CD14-positive monocyte (primary cell): Measurements from ENCODE around the gene GP9. TPM values are rescaled to one million over a fixed set of nuclear protein-coding genes. Genes with fewer than 3 reads are reported as not detected.

Source experiments
- DNase-seq, 3 donors: peaks; one replicate each; pipeline ENCODE4 v3.0.0-alpha.2; 2011 to 2022
- H2AFZ ChIP-seq: 2 replicates; pipeline ENCODE4 v1.6.0; 2012; ENCODE audit warnings: mild to moderate bottlenecking, low read depth, low read length, inconsistent platforms; ENCODE audit not compliant: insufficient read depth, poor library complexity, severe bottlenecking
- H3K27ac ChIP-seq, 2 donors: 1 replicate in 1 of 2; 2 replicates in 1 of 2; pipeline ENCODE4 v1.5.1; 2012 to 2013; ENCODE audit warnings: low read length in 2 of 2, control low read depth in 1 of 2, inconsistent platforms in 1 of 2, low read depth in 1 of 2, mild to moderate bottlenecking in 1 of 2
- H3K27me3 ChIP-seq, 2 donors: one replicate each; pipeline versions ENCODE4 v1.6.0 to v1.6.1; 2011 to 2013; ENCODE audit warnings: low read length in 2 of 2; ENCODE audit not compliant: control insufficient read depth in 2 of 2, insufficient read depth in 2 of 2
- H3K36me3 ChIP-seq, 2 donors: replicated peaks in 1 of 2; 1 replicate in 1 of 2; 2 replicates in 1 of 2; pipeline versions ENCODE4 v1.5.1 to v1.6.1; 2012 to 2013; ENCODE audit warnings: low read length in 2 of 2, control low read depth in 1 of 2, inconsistent platforms in 1 of 2, mild to moderate bottlenecking in 1 of 2; ENCODE audit not compliant: insufficient read depth in 2 of 2, control insufficient read depth in 1 of 2
- H3K4me1 ChIP-seq, 2 donors: 1 replicate in 1 of 2; 2 replicates in 1 of 2; pipeline versions ENCODE4 v1.5.1 to v1.6.1; 2012 to 2013; ENCODE audit warnings: low read length in 2 of 2, control low read depth in 1 of 2, inconsistent platforms in 1 of 2, mild to moderate bottlenecking in 1 of 2, moderate library complexity in 1 of 2; ENCODE audit not compliant: insufficient read depth in 2 of 2, control insufficient read depth in 1 of 2
- H3K4me2 ChIP-seq: replicated peaks from 2 replicates; pipeline ENCODE3; 2012; ENCODE audit warnings: low read length, moderate library complexity, mild to moderate bottlenecking; ENCODE audit not compliant: poor library complexity, severe bottlenecking; ENCODE audit errors: extremely low read depth
- H3K4me3 ChIP-seq, 3 experiments: fragments of 200-600 bp in 1 of 3; sonication (generic) in 1 of 3; replicated peaks in 1 of 3; 1 replicate in 2 of 3; 2 replicates in 1 of 3; pipeline ENCODE4 v1.5.1; 2011 to 2013; ENCODE audit warnings: low read length in 3 of 3, mild to moderate bottlenecking in 3 of 3, control low read depth in 2 of 3, low read depth in 2 of 3, inconsistent platforms in 1 of 3, moderate library complexity in 1 of 3
- H3K79me2 ChIP-seq: 2 replicates; pipeline ENCODE4 v1.6.0; 2012; ENCODE audit warnings: mild to moderate bottlenecking, control low read depth, inconsistent platforms, low read length, moderate library complexity; ENCODE audit not compliant: insufficient read depth
- H3K9ac ChIP-seq: 2 replicates; pipeline ENCODE4 v1.6.0; 2017; ENCODE audit warnings: low read length, mild to moderate bottlenecking; ENCODE audit not compliant: insufficient read depth, poor library complexity, severe bottlenecking
- H3K9me3 ChIP-seq, 2 donors: replicated peaks in 1 of 2; 1 replicate in 1 of 2; 2 replicates in 1 of 2; pipeline versions ENCODE4 v1.5.1 to v1.6.1; 2012 to 2013; ENCODE audit warnings: low read length in 2 of 2, control low read depth in 1 of 2; ENCODE audit not compliant: control insufficient read depth in 1 of 2, insufficient read depth in 1 of 2
- H4K20me1 ChIP-seq: 2 replicates; pipeline ENCODE4 v1.6.0; 2012; ENCODE audit warnings: mild to moderate bottlenecking, low read length, control low read depth, moderate library complexity; ENCODE audit not compliant: insufficient read depth
- H3K27ac Mint-ChIP-seq, 7 donors: one replicate each; pipeline ENCODE4 v1.8.0; 2020; ENCODE audit warnings: mild to moderate bottlenecking in 7 of 7, mixed read lengths in 7 of 7, moderate library complexity in 6 of 7, inconsistent platforms in 2 of 7
- H3K27me3 Mint-ChIP-seq, 3 donors: one replicate each; pipeline ENCODE4 v1.8.0; 2021 to 2022; ENCODE audit warnings: low read depth in 3 of 3, mild to moderate bottlenecking in 3 of 3, mixed read lengths in 3 of 3, moderate library complexity in 3 of 3, inconsistent platforms in 1 of 3
- H3K36me3 Mint-ChIP-seq, 2 donors: one replicate each; pipeline ENCODE4 v1.8.0; 2020; ENCODE audit warnings: mixed read lengths in 2 of 2, inconsistent platforms in 1 of 2, mild to moderate bottlenecking in 1 of 2
- H3K4me1 Mint-ChIP-seq: one replicate; pipeline ENCODE4 v1.8.0; 2020; ENCODE audit warnings: mild to moderate bottlenecking, mixed read lengths
- H3K4me3 Mint-ChIP-seq, 2 donors: one replicate each; pipeline ENCODE4 v1.8.0; 2020; ENCODE audit warnings: mild to moderate bottlenecking in 2 of 2, mixed read lengths in 2 of 2, moderate library complexity in 1 of 2
- H3K9me3 Mint-ChIP-seq, 7 donors: one replicate each; pipeline ENCODE4 v1.8.0; 2020 to 2022; ENCODE audit warnings: mixed read lengths in 7 of 7, mild to moderate bottlenecking in 6 of 7, moderate library complexity in 6 of 7, inconsistent platforms in 2 of 7
- CTCF ChIP-seq: fragments of 200-600 bp; IDR thresholded peaks from one replicate; pipeline ENCODE4 v1.8.0; 2022; ENCODE audit warnings: antibody characterized with exemption, mild to moderate bottlenecking
- WGBS: methylation state at CpG from one replicate; pipeline ENCODE4 v1.1.5; 2013; ENCODE audit warnings: missing lambda C conversion rate; ENCODE audit not compliant: insufficient coverage; 5-methylcytosine and 5-hydroxymethylcytosine counted together
- intact Hi-C, 2 donors: fragments of 100-400 bp; cut with micrococcal nuclease; formaldehyde crosslinking; loops; one replicate each; pipeline versions ENCODE4 v1.15.0 to v1.15.1; 2023
- polyA plus RNA-seq, 3 donors: library from polyadenylated mRNA; depleted of rRNA in 1 of 3; unstranded in 2 of 3; stranded (reverse) in 1 of 3; fragments of 300-500 nt in 2 of 3; fragments of >200 nt in 1 of 3; fragmentation: Illumina TruSeq in 2 of 3; gene quantifications; 1 replicate in 2 of 3; 2 replicates in 1 of 3; pipeline ENCODE4 v1.2.3, GENCODE V29; 2012 to 2021

The GP9 gene
- polyA plus RNA-seq, 3 donors, result 0.74 to 2.7 TPM; not detected in 1

- Mint-ChIP-seq H3K27me3 (peaks cover 0 to 2% (median 0%) of the 10 kb centered on the region in 3 donors), H3K4me3 (no peak overlapping the region), H3K9me3 (no peaks in the 10 kb centered on the region), H3K36me3 (peaks cover 68 to 83% of the 10 kb centered on the region in 2 donors), H3K27ac (no peak overlapping the region), H3K4me1 (peaks cover 2% of the 10 kb centered on the region)
- H3K4me3 ChIP-seq, result no peak overlapping the region
- no peaks in the 10 kb centered on the region for H3K9me3 ChIP-seq
- DNase-seq, result no peak
- no peaks in the 10 kb centered on the region for H3K27me3 ChIP-seq
- peaks cover 43 to 81% of the 10 kb centered on the region in 2 donors for H3K36me3 ChIP-seq
- peaks cover 97% of the 10 kb centered on the region for H4K20me1 ChIP-seq
- no peak for TF ChIP-seq CTCF
- no peak overlapping the region for H2AFZ ChIP-seq
- no peak overlapping the region for H3K4me2 ChIP-seq
- H3K27ac ChIP-seq, result no peak overlapping the region
- no peak overlapping the region for H3K9ac ChIP-seq
- H3K4me1 ChIP-seq, result no peaks in the 10 kb centered on the region
- intact Hi-C loops, result no loop called here
- H3K79me2 ChIP-seq, result peaks cover 45% of the 10 kb centered on the region
- WGBS, result 100% methylated on average over 3 of the region's 4 CpGs
These were observed 45.3 kb downstream of the GP9 start for GRCh38 chr3:129105862-129106261.

GRCh38 chr3:129106320-129106719 is 45.7 kb downstream of the GP9 start:
- intact Hi-C loops, result no loop called here
- H3K27ac ChIP-seq, result no peak overlapping the region
- no peak for DNase-seq
- H3K36me3 ChIP-seq, result peaks cover 44 to 81% of the 10 kb centered on the region in 2 donors
- H3K9me3 Mint-ChIP-seq, result no peaks in the 10 kb centered on the region
- no peaks in the 10 kb centered on the region for H3K9me3 ChIP-seq
- peaks cover 2% of the 10 kb centered on the region for H3K4me1 Mint-ChIP-seq
- H3K4me2 ChIP-seq, result no peak overlapping the region
- H3K4me1 ChIP-seq, result no peaks in the 10 kb centered on the region
- no peaks in the 10 kb centered on the region for H3K27me3 ChIP-seq
- no peak overlapping the region for H3K9ac ChIP-seq
- 95% methylated on average over 4 of the region's 5 CpGs for WGBS
- peaks cover 68 to 84% of the 10 kb centered on the region in 2 donors for H3K36me3 Mint-ChIP-seq
- peaks cover 97% of the 10 kb centered on the region for H4K20me1 ChIP-seq
- H3K79me2 ChIP-seq, result peaks cover 43% of the 10 kb centered on the region
- H3K4me3 ChIP-seq, result no peak overlapping the region
- H3K27ac Mint-ChIP-seq, result no peak overlapping the region
- no peak overlapping the region for H2AFZ ChIP-seq
- H3K4me3 Mint-ChIP-seq, result no peak overlapping the region
- no peak for TF ChIP-seq CTCF
- peaks cover 0 to 2% (median 0%) of the 10 kb centered on the region in 3 donors for H3K27me3 Mint-ChIP-seq
